SK-N-SH (cell line): ENCODE measurements around the gene JAG1. TPM values are rescaled to one million over a fixed set of nuclear protein-coding genes. Genes with fewer than 3 reads are reported as not detected.

Experiments
- CTCF ChIA-PET: fragments of 300-600, 350-600 bp; formaldehyde crosslinking; extraction: SDS; loops from one replicate; lab custom pipeline; 2021; lab: Yijun Ruan, JAX
- POLR2A ChIA-PET: fragments of 350-600 bp; sonication (Branson Sonifier 250); formaldehyde crosslinking; extraction: SDS; loops from one replicate; lab custom pipeline; 2020; ENCODE audit warnings: antibody characterized with exemption, inconsistent platforms; lab: Yijun Ruan, JAX
- DNase-seq: peaks from one replicate; pipeline ENCODE4 v3.0.0; 2012
- H2AFZ ChIP-seq: fragments of 200-600 bp; sonication (generic); 2 replicates; pipeline ENCODE4 v1.8.1; 2016; ENCODE audit warnings: antibody characterized with exemption, mild to moderate bottlenecking, low read depth
- H3F3A ChIP-seq: fragments of 200-600 bp; sonication (generic); replicated peaks from 2 replicates; pipeline ENCODE3; 2016; ENCODE audit warnings: antibody characterized with exemption, mild to moderate bottlenecking; ENCODE audit not compliant: insufficient read depth
- H3K27ac ChIP-seq, 2 experiments: fragments of 200-500 bp in 1 of 2; fragments of 200-600 bp in 1 of 2; sonication (Bioruptor generic) in 1 of 2; sonication (generic), shearing (Covaris generic) in 1 of 2; 2 replicates each; pipeline versions ENCODE4 v1.5.1 to v1.6.1; 2014 to 2016; ENCODE audit warnings: low read depth in 2 of 2, inconsistent platforms in 1 of 2, low read length in 1 of 2, mild to moderate bottlenecking in 1 of 2, mixed read lengths in 1 of 2
- H3K27me3 ChIP-seq: fragments of 200-600 bp; sonication (generic), shearing (Covaris generic); 2 replicates; pipeline ENCODE4 v1.6.1; 2016; ENCODE audit warnings: mixed run types; ENCODE audit not compliant: insufficient read depth
- H3K36me3 ChIP-seq, 2 experiments: fragments of 200-500 bp in 1 of 2; fragments of 200-600 bp in 1 of 2; sonication (Bioruptor generic) in 1 of 2; sonication (generic) in 1 of 2; replicated peaks in 1 of 2; 2 replicates each; pipeline versions ENCODE3 to v1.5.1; 2014 to 2016; ENCODE audit warnings: low read length in 1 of 2, mild to moderate bottlenecking in 1 of 2; ENCODE audit not compliant: insufficient read depth in 2 of 2, control insufficient read depth in 1 of 2
- H3K4me1 ChIP-seq, 2 experiments: fragments of 200-500 bp in 1 of 2; fragments of 200-600 bp in 1 of 2; sonication (Bioruptor generic) in 1 of 2; sonication (generic), shearing (Covaris generic) in 1 of 2; 2 replicates each; pipeline versions ENCODE4 v1.5.1 to v1.6.1; 2014 to 2016; ENCODE audit warnings: low read depth in 1 of 2, low read length in 1 of 2, mixed run types in 1 of 2; ENCODE audit not compliant: insufficient read depth in 2 of 2, control insufficient read depth in 1 of 2
- H3K4me2 ChIP-seq: fragments of 200-600 bp; sonication (generic), shearing (Covaris generic); 2 replicates; pipeline ENCODE4 v1.6.1; 2017; ENCODE audit warnings: mixed run types
- H3K4me3 ChIP-seq, 2 experiments: fragments of 200-500 bp in 1 of 2; fragments of 200-600 bp in 1 of 2; sonication (Bioruptor generic) in 1 of 2; sonication (generic), shearing (Covaris generic) in 1 of 2; 2 replicates each; pipeline versions ENCODE4 v1.5.1 to v1.8.1; 2014 to 2016; ENCODE audit warnings: low read depth in 2 of 2, inconsistent platforms in 1 of 2, low read length in 1 of 2, mild to moderate bottlenecking in 1 of 2, mixed read lengths in 1 of 2, moderate library complexity in 1 of 2
- H3K79me2 ChIP-seq: fragments of 200-600 bp; sonication (generic); 2 replicates; pipeline ENCODE4 v1.8.1; 2017; ENCODE audit warnings: mild to moderate bottlenecking; ENCODE audit not compliant: insufficient read depth
- H3K9ac ChIP-seq: fragments of 200-600 bp; sonication (generic); 2 replicates; pipeline ENCODE4 v1.6.1; 2017; ENCODE audit warnings: mixed run types
- H3K9me2 ChIP-seq: fragments of 200-600 bp; sonication (generic); 2 replicates; pipeline ENCODE4 v1.6.1; 2017; ENCODE audit warnings: mixed run types
- H3K9me3 ChIP-seq: fragments of 200-600 bp; sonication (generic); 2 replicates; pipeline ENCODE4 v1.6.1; 2017; ENCODE audit warnings: mixed run types, mild to moderate bottlenecking, moderate library complexity
- H4K20me1 ChIP-seq: fragments of 200-600 bp; sonication (generic); 2 replicates; pipeline ENCODE4 v1.6.1; 2017; ENCODE audit warnings: mild to moderate bottlenecking, mixed run types; ENCODE audit not compliant: insufficient read depth
- CHD2 ChIP-seq: fragments of 150-350 bp; IDR thresholded peaks from 2 replicates; pipeline ENCODE4 v1.6.1; 2018; ENCODE audit warnings: low read length; ENCODE audit not compliant: partially characterized antibody
- ELF1 ChIP-seq: IDR thresholded peaks from 2 replicates; pipeline ENCODE4 v1.4.0; 2012
- FOSL2 ChIP-seq: IDR thresholded peaks from 2 replicates; pipeline ENCODE4 v1.4.0; 2012; ENCODE audit warnings: low read depth, mild to moderate bottlenecking, moderate library complexity, borderline replicate concordance
- FOXJ3 ChIP-seq: sonication (generic); formaldehyde crosslinking; IDR thresholded peaks from 2 replicates; pipeline ENCODE4 v1.5.1; 2020; ENCODE audit warnings: mild to moderate bottlenecking, missing genetic modification reagents
- JUND ChIP-seq: IDR thresholded peaks from 2 replicates; pipeline ENCODE4 v1.4.0; 2012
- MAX ChIP-seq: IDR thresholded peaks from 2 replicates; pipeline ENCODE4 v1.4.0; 2012; ENCODE audit warnings: low read depth
- MXI1 ChIP-seq: IDR thresholded peaks from 2 replicates; pipeline ENCODE4 v1.6.1; 2012; ENCODE audit warnings: mild to moderate bottlenecking, low read depth, low read length, improper control_type of control experiment
- RAD21 ChIP-seq: IDR thresholded peaks from 2 replicates; pipeline ENCODE4 v1.6.1; 2012; ENCODE audit warnings: mild to moderate bottlenecking, low read length
- RXRA ChIP-seq: IDR thresholded peaks from 2 replicates; pipeline ENCODE4 v1.4.0; 2012; ENCODE audit warnings: low read depth, mild to moderate bottlenecking, borderline replicate concordance
- SMC3 ChIP-seq: IDR thresholded peaks from 2 replicates; pipeline ENCODE4 v1.6.1; 2012; ENCODE audit warnings: low read depth, low read length, improper control_type of control experiment
- TAF1 ChIP-seq: IDR thresholded peaks from 2 replicates; pipeline ENCODE4 v1.6.1; 2012; ENCODE audit warnings: low read depth, mild to moderate bottlenecking, low read length, moderate library complexity, borderline replicate concordance
- TCF12 ChIP-seq: IDR thresholded peaks from 2 replicates; pipeline ENCODE4 v1.4.0; 2012
- TEAD4 ChIP-seq: IDR thresholded peaks from 2 replicates; pipeline ENCODE4 v1.4.0; 2012; ENCODE audit warnings: mild to moderate bottlenecking, borderline replicate concordance; ENCODE audit not compliant: insufficient read depth
- WGBS: methylation state at CpG from one replicate; pipeline ENCODE4 v1.1.6; 2017; ENCODE audit warnings: low lambda C conversion rate; 5-methylcytosine and 5-hydroxymethylcytosine counted together
- polyA plus RNA-seq, 3 experiments: library from polyadenylated mRNA; depleted of rRNA; stranded (reverse); fragments of >200 nt; gene quantifications; 2 replicates each; pipeline ENCODE4 v1.2.3, GENCODE V29; 2012
- TF ChIP-seq, protein P1 (sequence below): IDR thresholded peaks from 2 replicates; pipeline ENCODE4; 2012
- TF ChIP-seq, protein P2 (sequence below): IDR thresholded peaks from 2 replicates; pipeline ENCODE4 v1.4.0; 2012; ENCODE audit warnings: low read depth, borderline replicate concordance
- TF ChIP-seq, protein P3 (sequence below): IDR thresholded peaks from 2 replicates; pipeline ENCODE4 v1.6.1; 2012; ENCODE audit warnings: mild to moderate bottlenecking, low read depth, low read length, moderate library complexity

JAG1 gene
- polyA plus RNA-seq, 1 of the 3 experiments (the other 2 are of a cell fraction): 6.0 TPM

DNA sequence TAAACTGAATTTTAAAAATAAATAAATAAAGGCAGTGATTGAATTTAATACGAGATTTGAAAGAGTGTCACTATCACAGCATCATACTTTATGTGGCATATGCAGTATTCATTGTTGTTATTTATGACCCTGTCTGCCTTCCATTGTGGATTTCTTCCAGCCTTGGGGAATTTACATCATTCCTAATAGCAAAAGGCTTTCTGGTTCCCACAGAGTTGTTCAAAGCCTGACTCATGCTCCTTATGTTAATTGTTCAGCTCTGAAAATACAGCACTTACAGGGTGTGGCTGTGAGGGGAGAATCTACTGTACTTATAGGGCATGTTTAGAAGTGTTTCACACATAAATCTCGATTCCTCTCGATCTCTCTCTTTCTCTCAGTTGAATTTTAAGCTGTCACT lies 54.4 kb downstream of the JAG1 start:
- no peak overlapping the region for H2AFZ ChIP-seq
- peak overlapping the region; percentile 35; the same call in 1 of the 2 replicates for H3K9ac ChIP-seq
- H3K9me3 ChIP-seq: no peaks in the 10 kb centered on the region
- H3K4me3 ChIP-seq: no peak overlapping the region
- WGBS: 74% methylated on average over 3 of the region's 3 CpGs
- H3K4me1 ChIP-seq: peaks cover 9 to 18% of the 10 kb centered on the region in 2 experiments
- POLR2A ChIA-PET: interaction anchor here (0.5 kb wide), 1 partner anchor 27 kb away, joined by 3 read pairs; no protein-coding TSS in a partner anchor
- CTCF ChIA-PET: interaction anchor here (0.7 kb wide), 1 partner anchor 37 kb away, joined by 3 read pairs; no protein-coding TSS in a partner anchor
- H3F3A ChIP-seq: peaks cover 24% of the 10 kb centered on the region
- H3K27ac ChIP-seq: peak overlapping the region; percentile 39 to 95; a peak in 3 of 4 replicates
- H4K20me1 ChIP-seq: no peaks in the 10 kb centered on the region
- no peaks in the 10 kb centered on the region for H3K36me3 ChIP-seq
- H3K79me2 ChIP-seq: no peaks in the 10 kb centered on the region
- H3K27me3 ChIP-seq: no peaks in the 10 kb centered on the region
- no peak overlapping the region; the same call in 1 of the 2 replicates for H3K4me2 ChIP-seq
- no peaks in the 10 kb centered on the region for H3K9me2 ChIP-seq
- DNase-seq: no peak
- peak; percentile 39; the same call in 1 of the 2 replicates for TF ChIP-seq JUND
- no peak for TF ChIP-seq RXRA
- no peak for TF ChIP-seq MXI1
- TF ChIP-seq, protein P1, sequence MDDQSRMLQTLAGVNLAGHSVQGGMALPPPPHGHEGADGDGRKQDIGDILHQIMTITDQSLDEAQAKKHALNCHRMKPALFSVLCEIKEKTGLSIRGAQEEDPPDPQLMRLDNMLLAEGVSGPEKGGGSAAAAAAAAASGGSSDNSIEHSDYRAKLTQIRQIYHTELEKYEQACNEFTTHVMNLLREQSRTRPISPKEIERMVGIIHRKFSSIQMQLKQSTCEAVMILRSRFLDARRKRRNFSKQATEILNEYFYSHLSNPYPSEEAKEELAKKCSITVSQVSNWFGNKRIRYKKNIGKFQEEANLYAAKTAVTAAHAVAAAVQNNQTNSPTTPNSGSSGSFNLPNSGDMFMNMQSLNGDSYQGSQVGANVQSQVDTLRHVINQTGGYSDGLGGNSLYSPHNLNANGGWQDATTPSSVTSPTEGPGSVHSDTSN: peak; percentile 72
- TF ChIP-seq TCF12: peak; percentile 45; the same call in 1 of the 2 replicates
- TF ChIP-seq FOSL2: peak; percentile 43; the same call in 1 of the 2 replicates

DNA sequence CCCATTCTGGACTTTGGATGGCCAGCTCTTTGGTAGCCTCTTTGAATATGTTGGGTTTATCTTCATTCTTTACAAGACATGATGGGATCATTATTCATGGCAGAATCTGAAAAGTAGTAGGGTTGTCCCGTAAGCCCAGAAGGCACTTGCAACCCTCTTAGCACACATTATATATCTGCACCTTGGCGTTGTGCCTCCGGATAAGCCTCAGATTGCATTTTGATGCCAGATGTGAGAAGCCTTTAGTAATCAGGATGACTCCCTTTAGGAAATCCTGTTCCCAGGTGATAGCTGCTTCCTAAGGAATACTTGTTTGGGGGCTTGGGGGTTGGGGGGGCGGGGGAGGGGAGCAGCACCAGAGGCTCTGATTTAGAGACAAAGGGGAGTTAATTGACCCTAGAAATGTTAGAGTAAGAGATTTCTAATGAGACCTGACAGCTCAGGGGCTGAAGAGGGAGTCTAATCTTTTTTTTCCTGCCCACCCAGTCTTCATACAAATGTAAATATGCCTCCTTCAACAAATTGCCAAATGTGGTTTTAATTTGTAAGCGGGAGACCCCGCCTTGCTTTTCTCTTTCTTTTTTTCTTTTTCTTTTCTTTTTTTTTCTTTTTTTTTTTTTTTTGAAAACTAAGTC lies 55.1 kb downstream of the JAG1 start:
- WGBS: 87% methylated on average over 6 of the region's 6 CpGs
- no peak overlapping the region for H3K4me2 ChIP-seq
- POLR2A ChIA-PET: interaction anchor here (0.5 kb wide), 1 partner anchor 27 kb away, joined by 3 read pairs; no protein-coding TSS in a partner anchor
- H4K20me1 ChIP-seq: no peaks in the 10 kb centered on the region
- H3K4me1 ChIP-seq: peaks cover 9 to 18% of the 10 kb centered on the region in 2 experiments
- no peaks in the 10 kb centered on the region for H3K79me2 ChIP-seq
- H3K27me3 ChIP-seq: no peaks in the 10 kb centered on the region
- peak overlapping the region in 1 of 2 experiments; percentile 95; a peak in 2 of 4 replicates for H3K27ac ChIP-seq
- H3K9me3 ChIP-seq: no peaks in the 10 kb centered on the region
- DNase-seq: no peak
- no peak overlapping the region for H2AFZ ChIP-seq
- H3K36me3 ChIP-seq: no peaks in the 10 kb centered on the region
- no peaks in the 10 kb centered on the region for H3K9me2 ChIP-seq
- peaks cover 23% of the 10 kb centered on the region for H3F3A ChIP-seq
- no peak overlapping the region for H3K4me3 ChIP-seq
- peak overlapping the region; percentile 29; the same call in 1 of the 2 replicates for H3K9ac ChIP-seq
- TF ChIP-seq SMC3 (no peak), RAD21 (no peak), TAF1 (no peak), MAX (no peak), FOXJ3 (no peak), ELF1 (no peak), CHD2 (no peak), TEAD4 (no peak), MXI1 (no peak)
- TF ChIP-seq, protein P2, sequence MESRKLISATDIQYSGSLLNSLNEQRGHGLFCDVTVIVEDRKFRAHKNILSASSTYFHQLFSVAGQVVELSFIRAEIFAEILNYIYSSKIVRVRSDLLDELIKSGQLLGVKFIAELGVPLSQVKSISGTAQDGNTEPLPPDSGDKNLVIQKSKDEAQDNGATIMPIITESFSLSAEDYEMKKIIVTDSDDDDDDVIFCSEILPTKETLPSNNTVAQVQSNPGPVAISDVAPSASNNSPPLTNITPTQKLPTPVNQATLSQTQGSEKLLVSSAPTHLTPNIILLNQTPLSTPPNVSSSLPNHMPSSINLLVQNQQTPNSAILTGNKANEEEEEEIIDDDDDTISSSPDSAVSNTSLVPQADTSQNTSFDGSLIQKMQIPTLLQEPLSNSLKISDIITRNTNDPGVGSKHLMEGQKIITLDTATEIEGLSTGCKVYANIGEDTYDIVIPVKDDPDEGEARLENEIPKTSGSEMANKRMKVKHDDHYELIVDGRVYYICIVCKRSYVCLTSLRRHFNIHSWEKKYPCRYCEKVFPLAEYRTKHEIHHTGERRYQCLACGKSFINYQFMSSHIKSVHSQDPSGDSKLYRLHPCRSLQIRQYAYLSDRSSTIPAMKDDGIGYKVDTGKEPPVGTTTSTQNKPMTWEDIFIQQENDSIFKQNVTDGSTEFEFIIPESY: no peak
- TF ChIP-seq, protein P3, sequence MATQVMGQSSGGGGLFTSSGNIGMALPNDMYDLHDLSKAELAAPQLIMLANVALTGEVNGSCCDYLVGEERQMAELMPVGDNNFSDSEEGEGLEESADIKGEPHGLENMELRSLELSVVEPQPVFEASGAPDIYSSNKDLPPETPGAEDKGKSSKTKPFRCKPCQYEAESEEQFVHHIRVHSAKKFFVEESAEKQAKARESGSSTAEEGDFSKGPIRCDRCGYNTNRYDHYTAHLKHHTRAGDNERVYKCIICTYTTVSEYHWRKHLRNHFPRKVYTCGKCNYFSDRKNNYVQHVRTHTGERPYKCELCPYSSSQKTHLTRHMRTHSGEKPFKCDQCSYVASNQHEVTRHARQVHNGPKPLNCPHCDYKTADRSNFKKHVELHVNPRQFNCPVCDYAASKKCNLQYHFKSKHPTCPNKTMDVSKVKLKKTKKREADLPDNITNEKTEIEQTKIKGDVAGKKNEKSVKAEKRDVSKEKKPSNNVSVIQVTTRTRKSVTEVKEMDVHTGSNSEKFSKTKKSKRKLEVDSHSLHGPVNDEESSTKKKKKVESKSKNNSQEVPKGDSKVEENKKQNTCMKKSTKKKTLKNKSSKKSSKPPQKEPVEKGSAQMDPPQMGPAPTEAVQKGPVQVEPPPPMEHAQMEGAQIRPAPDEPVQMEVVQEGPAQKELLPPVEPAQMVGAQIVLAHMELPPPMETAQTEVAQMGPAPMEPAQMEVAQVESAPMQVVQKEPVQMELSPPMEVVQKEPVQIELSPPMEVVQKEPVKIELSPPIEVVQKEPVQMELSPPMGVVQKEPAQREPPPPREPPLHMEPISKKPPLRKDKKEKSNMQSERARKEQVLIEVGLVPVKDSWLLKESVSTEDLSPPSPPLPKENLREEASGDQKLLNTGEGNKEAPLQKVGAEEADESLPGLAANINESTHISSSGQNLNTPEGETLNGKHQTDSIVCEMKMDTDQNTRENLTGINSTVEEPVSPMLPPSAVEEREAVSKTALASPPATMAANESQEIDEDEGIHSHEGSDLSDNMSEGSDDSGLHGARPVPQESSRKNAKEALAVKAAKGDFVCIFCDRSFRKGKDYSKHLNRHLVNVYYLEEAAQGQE: no peak
- CTCF ChIA-PET: no interaction called here
